ENCODE measurements around the gene ZMAT5.

DNA sequence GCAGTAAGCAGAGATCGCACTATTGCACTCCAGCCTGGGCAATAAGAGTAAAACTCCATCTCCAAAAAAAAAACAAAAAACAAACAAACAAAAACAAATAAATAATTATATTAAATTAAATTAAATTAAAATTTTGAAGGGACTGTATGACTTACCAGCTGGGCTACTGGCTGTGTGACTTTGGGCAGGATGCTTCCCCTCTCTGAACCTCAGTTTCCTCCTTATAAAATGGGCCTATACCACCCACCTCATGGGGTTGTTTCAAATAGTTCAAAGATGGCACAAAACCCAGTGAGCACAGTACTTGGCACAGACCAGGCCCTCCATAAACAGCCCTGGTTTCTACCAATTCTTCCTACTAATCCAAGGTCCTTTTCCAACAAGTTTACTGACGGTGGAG lies 36.4 kb upstream of the ZMAT5 start:
- TF ChIP-seq, protein P1, sequence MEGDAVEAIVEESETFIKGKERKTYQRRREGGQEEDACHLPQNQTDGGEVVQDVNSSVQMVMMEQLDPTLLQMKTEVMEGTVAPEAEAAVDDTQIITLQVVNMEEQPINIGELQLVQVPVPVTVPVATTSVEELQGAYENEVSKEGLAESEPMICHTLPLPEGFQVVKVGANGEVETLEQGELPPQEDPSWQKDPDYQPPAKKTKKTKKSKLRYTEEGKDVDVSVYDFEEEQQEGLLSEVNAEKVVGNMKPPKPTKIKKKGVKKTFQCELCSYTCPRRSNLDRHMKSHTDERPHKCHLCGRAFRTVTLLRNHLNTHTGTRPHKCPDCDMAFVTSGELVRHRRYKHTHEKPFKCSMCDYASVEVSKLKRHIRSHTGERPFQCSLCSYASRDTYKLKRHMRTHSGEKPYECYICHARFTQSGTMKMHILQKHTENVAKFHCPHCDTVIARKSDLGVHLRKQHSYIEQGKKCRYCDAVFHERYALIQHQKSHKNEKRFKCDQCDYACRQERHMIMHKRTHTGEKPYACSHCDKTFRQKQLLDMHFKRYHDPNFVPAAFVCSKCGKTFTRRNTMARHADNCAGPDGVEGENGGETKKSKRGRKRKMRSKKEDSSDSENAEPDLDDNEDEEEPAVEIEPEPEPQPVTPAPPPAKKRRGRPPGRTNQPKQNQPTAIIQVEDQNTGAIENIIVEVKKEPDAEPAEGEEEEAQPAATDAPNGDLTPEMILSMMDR (conservative IDR thresholded peaks at IDR 0.05; ENCODE audit: low read depth, low read length) = no peak
- TF ChIP-seq EZH2phosphoT487 (IDR thresholded peaks at IDR 0.05; ENCODE audit: borderline replicate concordance, low read length) = no peak

Data from PC-3 (cell line).